RWPE2 (cell line): ENCODE measurements around the gene LRRC40.

Experiments used
- ATAC-seq: fragments of 200-7000 bp; cut with Tn5 transposase; 3 replicates; pipeline ENCODE4 v1.9.1; 2021; ENCODE audit warnings: low read depth
- DNase-seq: peaks from one replicate; pipeline ENCODE4 v3.0.0-alpha.2; 2020; ENCODE audit warnings: low spot score
- H3K27ac ChIP-seq: fragments of 450-650 bp; 2 replicates; pipeline ENCODE4 v1.5.1; 2017; ENCODE audit warnings: mild to moderate bottlenecking; ENCODE audit not compliant: poor library complexity, severe bottlenecking
- H3K27me3 ChIP-seq: fragments of 250-450 bp; sonication (Bioruptor Pico); 2 replicates; pipeline ENCODE4 v1.5.1; 2021; ENCODE audit warnings: mild to moderate bottlenecking, moderate library complexity; ENCODE audit not compliant: insufficient read depth, poor library complexity, severe bottlenecking
- H3K36me3 ChIP-seq: fragments of 250-450 bp; sonication (Bioruptor Pico); 2 replicates; pipeline ENCODE4 v1.5.1; 2020; ENCODE audit warnings: low read depth, mild to moderate bottlenecking, moderate library complexity
- H3K4me1 ChIP-seq: fragments of 250-450 bp; sonication (Bioruptor Pico); 2 replicates; pipeline ENCODE4 v1.5.1; 2021; ENCODE audit warnings: mild to moderate bottlenecking, moderate library complexity; ENCODE audit not compliant: insufficient read depth, poor library complexity, severe bottlenecking
- H3K4me3 ChIP-seq: fragments of 250-450 bp; sonication (Bioruptor Pico); 2 replicates; pipeline ENCODE4 v1.5.1; 2021; ENCODE audit warnings: mild to moderate bottlenecking, moderate library complexity; ENCODE audit not compliant: severe bottlenecking
- H3K9me3 ChIP-seq: fragments of 250-450 bp; sonication (Bioruptor Pico); 2 replicates; pipeline ENCODE4 v1.5.1; 2021; ENCODE audit warnings: mild to moderate bottlenecking, moderate library complexity; ENCODE audit not compliant: severe bottlenecking
- CTCF ChIP-seq: fragments of 450-650 bp; IDR thresholded peaks from one replicate; pipeline ENCODE4 v1.5.1; 2017; ENCODE audit warnings: mild to moderate bottlenecking, moderate library complexity; ENCODE audit not compliant: poor library complexity, severe bottlenecking

LRRC40 gene

GRCh38 chr1:70117046-70117445, 88.3 kb downstream of the LRRC40 start:
- H3K4me3 ChIP-seq, result no peak overlapping the region
- no peak for ATAC-seq
- H3K4me1 ChIP-seq, result no peaks in the 10 kb centered on the region
- no peak for DNase-seq
- no peak overlapping the region for H3K27ac ChIP-seq
- H3K36me3 ChIP-seq, result no peaks in the 10 kb centered on the region
- H3K27me3 ChIP-seq, result peaks cover 20% of the 10 kb centered on the region
- TF ChIP-seq CTCF, result no peak
- H3K9me3 ChIP-seq, result no peaks in the 10 kb centered on the region

GRCh38 chr1:70115315-70115714, 90.1 kb downstream of the LRRC40 start:
- no peak for TF ChIP-seq CTCF
- DNase-seq (no peak), ATAC-seq (no peak)
- Histone ChIP-seq H3K4me3 (no peak overlapping the region), H3K4me1 (no peaks in the 10 kb centered on the region), H3K27ac (no peak overlapping the region), H3K36me3 (no peaks in the 10 kb centered on the region), H3K9me3 (no peaks in the 10 kb centered on the region), H3K27me3 (peaks cover 11% of the 10 kb centered on the region)

- no peak for ATAC-seq
- Histone ChIP-seq H3K27ac (no peak overlapping the region), H3K27me3 (no peaks in the 10 kb centered on the region), H3K36me3 (no peaks in the 10 kb centered on the region), H3K4me1 (no peaks in the 10 kb centered on the region), H3K9me3 (no peaks in the 10 kb centered on the region), H3K4me3 (no peak overlapping the region)
- no peak for TF ChIP-seq CTCF
- no peak for DNase-seq
Observed at GRCh38 chr1:70112838-70113237, 92.5 kb downstream of the LRRC40 start.

GRCh38 chr1:70109241-70109640, 96.1 kb downstream of the LRRC40 start:
- Histone ChIP-seq H3K4me1 (no peaks in the 10 kb centered on the region), H3K36me3 (no peaks in the 10 kb centered on the region), H3K27ac (no peak overlapping the region), H3K27me3 (no peaks in the 10 kb centered on the region), H3K4me3 (no peak overlapping the region), H3K9me3 (no peaks in the 10 kb centered on the region)
- ATAC-seq (no peak), DNase-seq (no peak)
- TF ChIP-seq CTCF, result no peak

- no peak for DNase-seq
- H3K4me3 ChIP-seq, result no peak overlapping the region
- peaks cover 4% of the 10 kb centered on the region for H3K27me3 ChIP-seq
- no peak for ATAC-seq
- no peak overlapping the region for H3K27ac ChIP-seq
- no peaks in the 10 kb centered on the region for H3K4me1 ChIP-seq
- no peaks in the 10 kb centered on the region for H3K36me3 ChIP-seq
- TF ChIP-seq CTCF, result no peak
- no peaks in the 10 kb centered on the region for H3K9me3 ChIP-seq
Observed at GRCh38 chr1:70103770-70104169, 101.6 kb downstream of the LRRC40 start.
